Keratinocyte (primary cell): Measurements from ENCODE around the gene SMO. TPM values are rescaled to one million over a fixed set of nuclear protein-coding genes. Genes with fewer than 3 reads are reported as not detected.
A peak's percentile ranks its signal among the peaks of the same experiment; 100 is the strongest.

Experiments
- DNase-seq: peaks from one replicate; pipeline ENCODE4 v3.0.0-alpha.2; 2011; ENCODE audit warnings: low read depth, missing footprints, low spot score
- FAIRE-seq: peaks from 2 replicates; lab custom pipeline; 2011; peaks lifted over from hg19 to GRCh38; lab: Jason Lieb, UNC
- H2AFZ ChIP-seq: 2 replicates; pipeline ENCODE4 v1.6.0; 2012; ENCODE audit warnings: low read length, control low read depth, inconsistent platforms; ENCODE audit not compliant: control insufficient read depth
- H3K27ac ChIP-seq: 2 replicates; pipeline ENCODE4 v1.5.1; 2011; ENCODE audit warnings: low read length; ENCODE audit not compliant: control insufficient read depth, insufficient read depth
- H3K27me3 ChIP-seq: 3 replicates; pipeline ENCODE4 v1.6.0; 2011; ENCODE audit warnings: low read length; ENCODE audit not compliant: control insufficient read depth, insufficient read depth; ENCODE audit errors: extremely low read depth
- H3K36me3 ChIP-seq, 2 experiments: 2 replicates in 1 of 2; 3 replicates in 1 of 2; pipeline ENCODE4 v1.5.1; 2011; ENCODE audit warnings: low read length in 2 of 2, mild to moderate bottlenecking in 1 of 2; ENCODE audit not compliant: control insufficient read depth in 2 of 2, insufficient read depth in 2 of 2; ENCODE audit errors: extremely low read depth in 1 of 2
- H3K4me1 ChIP-seq: 3 replicates; pipeline ENCODE4 v1.5.1; 2011; ENCODE audit warnings: low read length; ENCODE audit not compliant: control insufficient read depth, insufficient read depth; ENCODE audit errors: extremely low read depth
- H3K4me2 ChIP-seq: 3 replicates; pipeline ENCODE4 v1.6.0; 2011; ENCODE audit warnings: low read depth, low read length; ENCODE audit not compliant: control insufficient read depth, insufficient read depth; ENCODE audit errors: extremely low read depth
- H3K4me3 ChIP-seq, 3 experiments: fragments of 200-600 bp in 1 of 3; sonication (generic) in 1 of 3; 2 replicates in 2 of 3; 3 replicates in 1 of 3; pipeline ENCODE4 v1.5.1; 2011 to 2016; ENCODE audit warnings: low read length in 3 of 3, mild to moderate bottlenecking in 3 of 3, control low read depth in 2 of 3, inconsistent platforms in 1 of 3, low read depth in 1 of 3, mixed read lengths in 1 of 3, mixed run types in 1 of 3, moderate library complexity in 1 of 3; ENCODE audit not compliant: control insufficient read depth in 2 of 3, insufficient read depth in 2 of 3; ENCODE audit errors: extremely low read depth in 1 of 3
- H3K79me2 ChIP-seq: 2 replicates; pipeline ENCODE4 v1.6.0; 2012; ENCODE audit warnings: low read length; ENCODE audit not compliant: control insufficient read depth, insufficient read depth
- H3K9ac ChIP-seq: 3 replicates; pipeline ENCODE4 v1.6.0; 2011; ENCODE audit warnings: low read length; ENCODE audit not compliant: control insufficient read depth, insufficient read depth; ENCODE audit errors: extremely low read depth
- H3K9me1 ChIP-seq: 3 replicates; pipeline ENCODE4 v1.6.0; 2011; ENCODE audit warnings: low read length; ENCODE audit not compliant: control insufficient read depth, insufficient read depth; ENCODE audit errors: extremely low read depth
- H3K9me3 ChIP-seq: 2 replicates; pipeline ENCODE4 v1.5.1; 2012; ENCODE audit warnings: low read depth, low read length; ENCODE audit not compliant: control insufficient read depth
- H4K20me1 ChIP-seq: 3 replicates; pipeline ENCODE4 v1.6.0; 2011; ENCODE audit warnings: low read length; ENCODE audit not compliant: control insufficient read depth, insufficient read depth; ENCODE audit errors: extremely low read depth
- CTCF ChIP-seq, 3 experiments: IDR thresholded peaks in 1 of 3; conservative IDR thresholded peaks in 1 of 3; optimal IDR thresholded peaks in 1 of 3; 2 replicates in 2 of 3; 3 replicates in 1 of 3; pipeline versions ENCODE3 to v1.5.1; 2011; ENCODE audit warnings: low read length in 3 of 3, mild to moderate bottlenecking in 3 of 3, moderate library complexity in 2 of 3, control low read depth in 1 of 3, inconsistent platforms in 1 of 3; ENCODE audit not compliant: insufficient read depth in 2 of 3; ENCODE audit errors: extremely low read depth in 1 of 3
- EZH2 ChIP-seq: IDR thresholded peaks from one replicate; pipeline ENCODE4 v1.6.1; 2012; ENCODE audit warnings: inconsistent platforms, mild to moderate bottlenecking, low read length, moderate library complexity
- dilution Hi-C: fragments of 300-500 bp; cut with MboI; formaldehyde crosslinking; loops from one replicate; pipeline ENCODE4 v1.7.0; 2020; ENCODE audit warnings: low sequenced_read_pairs; ENCODE audit not compliant: extremely low pct_ligation_motif_present
- polyA plus RNA-seq, 5 experiments: library from polyadenylated mRNA; depleted of rRNA in 3 of 5; stranded (reverse) in 3 of 5; stranded (forward) in 1 of 5; unstranded in 1 of 5; fragments of >200 nt; gene quantifications; 1 replicate in 1 of 5; 2 replicates in 3 of 5; 3 replicates in 1 of 5; pipeline versions ENCODE4 v1.2.1 to v1.2.3, GENCODE V29; 2011 to 2012; ENCODE audit warnings: missing spikeins in 2 of 5, low read depth in 1 of 5, low replicate concordance in 1 of 5

The SMO gene
- polyA plus RNA-seq, 1 donor (not counting 4 experiments of a cell fraction or from before 2014, with no cell fraction given), result 3.9 TPM

- dilution Hi-C loops, result no loop called here
- Histone ChIP-seq H2AFZ (peak within 1 kb of the TSS; percentile 35), H3K27me3 (peaks cover 38% of the 10 kb centered on the region), H3K4me3 (peak within 1 kb of the TSS; percentile 28 to 62 (median 61)), H3K79me2 (no peaks in the 10 kb centered on the region), H3K36me3 (no peaks in the 10 kb centered on the region), H3K9me3 (no peaks in the 10 kb centered on the region), H3K4me1 (peaks cover 4% of the 10 kb centered on the region), H3K4me2 (peak within 1 kb of the TSS; percentile 83), H3K9ac (no peak within 1 kb of the TSS), H3K27ac (no peak within 1 kb of the TSS), H3K9me1 (no peaks in the 10 kb centered on the region), H4K20me1 (no peaks in the 10 kb centered on the region)
- DNase-seq, result no peak
- TF ChIP-seq CTCF (optimal IDR thresholded peaks at IDR 0.05 in 1 of 3, IDR thresholded peaks at IDR 0.05 in 1 of 3, conservative IDR thresholded peaks at IDR 0.05 in 1 of 3; ENCODE audit: extremely low read depth in 1 of 3, insufficient read depth in 2 of 3, low read length in 3 of 3), result no peak
- TF ChIP-seq EZH2, result no peak
- FAIRE-seq, result no peak
Measured at GRCh38 chr7:129144095-129144833, 44.2 kb upstream of the SMO start, which contains the start of gene TSPAN33. Gene TSPAN33, plus strand, starts transcription at chr7:129144707. Its CDS starts 274 bp downstream, at chr7:129144981.

GRCh38 chr7:129144834-129145668, 43.4 kb upstream of the SMO start:
- Histone ChIP-seq H3K27ac (no peak overlapping the region), H3K9me3 (no peaks in the 10 kb centered on the region), H3K4me3 (peak overlapping the region; percentile 28 to 61 (median 43)), H3K27me3 (peaks cover 40% of the 10 kb centered on the region), H4K20me1 (no peaks in the 10 kb centered on the region), H3K36me3 (no peaks in the 10 kb centered on the region), H3K9ac (no peak overlapping the region), H2AFZ (peak overlapping the region; percentile 5), H3K4me1 (peaks cover 4% of the 10 kb centered on the region), H3K4me2 (peak overlapping the region; percentile 83), H3K9me1 (no peaks in the 10 kb centered on the region), H3K79me2 (no peaks in the 10 kb centered on the region)
- DNase-seq (no peak), FAIRE-seq (no peak)
- TF ChIP-seq CTCF (optimal IDR thresholded peaks at IDR 0.05 in 1 of 3, IDR thresholded peaks at IDR 0.05 in 1 of 3, conservative IDR thresholded peaks at IDR 0.05 in 1 of 3; ENCODE audit: extremely low read depth in 1 of 3, insufficient read depth in 2 of 3, low read length in 3 of 3) (peak in 2 of 3 experiments; percentile 34 to 55), EZH2 (peak; percentile 38)
- dilution Hi-C loops, result no loop called here
